ENCODE measurements around the gene DNAJB14.

- TF ChIP-seq CTCF (IDR thresholded peaks at IDR 0.05): no peak
- no peak for TF ChIP-seq POLR2A (IDR thresholded peaks at IDR 0.05)
Measured at GRCh38 chr4:99983289-99983943, 37.0 kb upstream of the DNAJB14 start.
